HCT116 (cell line): ENCODE data around the gene CCDC80. TPM values are rescaled to one million over a fixed set of nuclear protein-coding genes. Genes with fewer than 3 reads are reported as not detected.

Experiments
- ATAC-seq: fragments of 200-7000 bp; cut with Tn5 transposase; 2 replicates; pipeline ENCODE4 v1.9.1; 2020; ENCODE audit warnings: mild to moderate bottlenecking, moderate library complexity
- BruUV-seq: library from RNA; stranded (reverse); fragments of 400-500 nt; replicated peaks from 2 replicates; lab custom pipeline; 2021; lab: Mats Ljungman, UMichigan
- CTCF ChIA-PET: fragments of 300-600 bp; sonication (Branson Sonifier 250); formaldehyde crosslinking; loops from one replicate; lab custom pipeline; 2021; ENCODE audit warnings: antibody characterized with exemption; lab: Charles Lee
- POLR2A ChIA-PET: fragments of 300-600, 350-600 bp; sonication (Branson Sonifier 250); formaldehyde crosslinking; loops from one replicate; lab custom pipeline; 2021; ENCODE audit warnings: antibody characterized with exemption; lab: Charles Lee
- RAD21 ChIA-PET, 2 experiments: fragments of 300-600 bp; sonication (Branson Sonifier 250); formaldehyde crosslinking; loops; one replicate each; lab custom pipeline; 2023; ENCODE audit warnings: low total read pairs in 2 of 2; ENCODE audit not compliant: uncharacterized antibody in 2 of 2, unreplicated experiment in 2 of 2, low non-redundant PET in 1 of 2; lab: Charles Lee
- DNase-seq: peaks from one replicate; pipeline ENCODE4 v3.0.0-alpha.2; 2010; ENCODE audit warnings: low read depth, low spot score
- H2AFZ ChIP-seq: fragments of 200-600 bp; shearing (Covaris generic), sonication (generic); 2 replicates; pipeline ENCODE4 v1.6.1; 2017; ENCODE audit warnings: low read depth, mixed run types, mixed read lengths, antibody characterized with exemption, low read length; ENCODE audit not compliant: poor library complexity, severe bottlenecking
- H3K27ac ChIP-seq: 2 replicates; pipeline ENCODE4 v1.5.1; 2012; ENCODE audit warnings: low read depth, low read length
- H3K27me3 ChIP-seq: fragments of 200-600 bp; sonication (generic); 2 replicates; pipeline ENCODE4 v1.6.1; 2016; ENCODE audit warnings: mixed run types, low read length, mixed read lengths; ENCODE audit not compliant: insufficient read depth
- H3K36me3 ChIP-seq, 2 experiments: fragments of 200-500 bp in 1 of 2; fragments of 200-600 bp in 1 of 2; sonication (Bioruptor generic) in 1 of 2; sonication (generic) in 1 of 2; 2 replicates each; pipeline versions ENCODE4 v1.5.1 to v1.6.1; 2014 to 2016; ENCODE audit warnings: low read length in 2 of 2, inconsistent platforms in 1 of 2, mixed read lengths in 1 of 2, mixed run types in 1 of 2; ENCODE audit not compliant: insufficient read depth in 2 of 2, control insufficient read depth in 1 of 2
- H3K4me1 ChIP-seq, 2 experiments: fragments of 200-600 bp in 1 of 2; sonication (generic) in 1 of 2; 2 replicates each; pipeline versions ENCODE4 v1.5.1 to v1.6.1; 2012 to 2017; ENCODE audit warnings: low read length in 2 of 2, inconsistent platforms in 1 of 2, mild to moderate bottlenecking in 1 of 2, mixed read lengths in 1 of 2, mixed run types in 1 of 2, moderate library complexity in 1 of 2; ENCODE audit not compliant: insufficient read depth in 2 of 2, control insufficient read depth in 1 of 2
- H3K4me2 ChIP-seq: fragments of 200-600 bp; sonication (generic); 2 replicates; pipeline ENCODE4 v1.6.1; 2017; ENCODE audit warnings: mixed run types, low read length, mixed read lengths
- H3K4me3 ChIP-seq, 2 experiments: fragments of 200-600 bp in 1 of 2; sonication (generic) in 1 of 2; replicated peaks in 1 of 2; 2 replicates each; pipeline ENCODE4 v1.5.1; 2011 to 2016; ENCODE audit warnings: low read length in 2 of 2, control low read depth in 1 of 2, low read depth in 1 of 2, mild to moderate bottlenecking in 1 of 2, mixed read lengths in 1 of 2, mixed run types in 1 of 2
- H3K79me2 ChIP-seq: fragments of 200-600 bp; sonication (generic); 2 replicates; pipeline ENCODE4 v1.6.1; 2017; ENCODE audit warnings: mild to moderate bottlenecking, mixed run types, low read length, moderate library complexity, mixed read lengths; ENCODE audit not compliant: insufficient read depth
- H3K9ac ChIP-seq: fragments of 200-600 bp; sonication (generic); 2 replicates; pipeline ENCODE4 v1.6.1; 2016; ENCODE audit warnings: low read length, mixed read lengths
- H3K9me2 ChIP-seq: fragments of 200-600 bp; sonication (generic), shearing (Covaris generic); 2 replicates; pipeline ENCODE4 v1.6.1; 2017; ENCODE audit warnings: mixed run types, mild to moderate bottlenecking, moderate library complexity; ENCODE audit not compliant: insufficient read depth
- H3K9me3 ChIP-seq, 2 experiments: fragments of 200-500 bp in 1 of 2; fragments of 200-600 bp in 1 of 2; sonication (Bioruptor generic) in 1 of 2; sonication (generic) in 1 of 2; 2 replicates each; pipeline ENCODE4 v1.6.1; 2014 to 2017; ENCODE audit warnings: low read length in 2 of 2, mixed read lengths in 2 of 2, inconsistent platforms in 1 of 2, low read depth in 1 of 2, mild to moderate bottlenecking in 1 of 2, mixed run types in 1 of 2, moderate library complexity in 1 of 2; ENCODE audit not compliant: control insufficient read depth in 1 of 2, insufficient read depth in 1 of 2
- H4K20me1 ChIP-seq: fragments of 200-600 bp; sonication (generic), shearing (Covaris generic); 2 replicates; pipeline ENCODE4 v1.6.1; 2017; ENCODE audit warnings: mixed run types, mild to moderate bottlenecking, moderate library complexity; ENCODE audit not compliant: insufficient read depth
- CTCF ChIP-seq, 3 experiments: fragments of 200-600 bp in 1 of 3; sonication (generic) in 1 of 3; IDR thresholded peaks in 2 of 3; conservative IDR thresholded peaks in 1 of 3; 2 replicates each; pipeline ENCODE4 v1.5.1; 2012 to 2017; ENCODE audit warnings: low read depth in 2 of 3, low read length in 2 of 3, antibody characterized with exemption in 1 of 3, borderline replicate concordance in 1 of 3, control low read depth in 1 of 3, mild to moderate bottlenecking in 1 of 3, mixed read lengths in 1 of 3, mixed run types in 1 of 3, moderate library complexity in 1 of 3; ENCODE audit not compliant: insufficient read depth in 1 of 3
- ELF1 ChIP-seq: IDR thresholded peaks from 2 replicates; pipeline ENCODE4 v1.6.1; 2012; ENCODE audit warnings: low read depth, borderline replicate concordance
- POLR2AphosphoS5 ChIP-seq: IDR thresholded peaks from 2 replicates; pipeline ENCODE4 v1.6.1; 2011; ENCODE audit warnings: mild to moderate bottlenecking, low read depth, low read length, moderate library complexity
- intact Hi-C: fragments of 100-400 bp; cut with micrococcal nuclease; formaldehyde crosslinking; loops from 2 replicates; pipeline ENCODE4 v1.10.0; 2022
- total RNA-seq: library from RNA; stranded (reverse); gene quantifications from one replicate; pipeline ENCODE4 v1.2.1, GENCODE V29; 2021; ENCODE audit not compliant: unreplicated experiment

CCDC80 gene
- total RNA-seq, 1 experiment from 2014 or later: 1.7 TPM

- no peak for TF ChIP-seq CTCF (IDR thresholded peaks at IDR 0.05 in 2 of 3, conservative IDR thresholded peaks at IDR 0.05 in 1 of 3; ENCODE audit: borderline replicate concordance in 1 of 3, insufficient read depth in 1 of 3, low read depth in 2 of 3, low read length in 2 of 3)
- TF ChIP-seq, all 23 proteins: peak for 0
Measured at GRCh38 chr3:112610121-112610520, 30.8 kb downstream of the CCDC80 start (continued).

- H3K9me3 ChIP-seq: no peaks in the 10 kb centered on the region
Measured at GRCh38 chr3:112607863-112608262, 33.1 kb downstream of the CCDC80 start.

More at GRCh38 chr3:112607863-112608262, 33.1 kb downstream of the CCDC80 start:
- ChIA-PET RAD21 (no interaction called here), CTCF (no interaction called here)
- Histone ChIP-seq H4K20me1 (no peaks in the 10 kb centered on the region), H3K27me3 (no peaks in the 10 kb centered on the region), H3K9ac (no peak overlapping the region), H3K36me3 (no peaks in the 10 kb centered on the region)
- TF ChIP-seq CTCF (IDR thresholded peaks at IDR 0.05 in 2 of 3, conservative IDR thresholded peaks at IDR 0.05 in 1 of 3; ENCODE audit: borderline replicate concordance in 1 of 3, insufficient read depth in 1 of 3, low read depth in 2 of 3, low read length in 2 of 3): no peak
- TF ChIP-seq ELF1: no peak
- TF ChIP-seq POLR2AphosphoS5: no peak
- TF ChIP-seq, all 23 proteins: peak for 0
- no peak overlapping the region for H3K4me2 ChIP-seq
- BruUV-seq: no TSS peak
- H3K9me2 ChIP-seq: no peaks in the 10 kb centered on the region
- H2AFZ ChIP-seq: no peak overlapping the region
- no peaks in the 10 kb centered on the region for H3K4me1 ChIP-seq
- no peaks in the 10 kb centered on the region for H3K79me2 ChIP-seq
- no peak for DNase-seq
- no peak overlapping the region for H3K4me3 ChIP-seq
- no peak for ATAC-seq
- POLR2A ChIA-PET: interaction anchor here (0.6 kb wide), 1 partner anchor 726 kb away, joined by 3 read pairs; no protein-coding TSS in a partner anchor
- H3K27ac ChIP-seq: no peak overlapping the region
- intact Hi-C loops: no loop called here
